PC-3 (cell line): ENCODE results near the gene ANKUB1.

Experiments used
- CTCF ChIP-seq: fragments of 300-600 bp; sonication (generic); conservative IDR thresholded peaks from 2 replicates; pipeline ENCODE4 v1.5.1; 2017; ENCODE audit warnings: antibody characterized with exemption, low read depth, mild to moderate bottlenecking, low read length
- EZH2 ChIP-seq: fragments of 300-600 bp; sonication (generic); IDR thresholded peaks from one replicate; pipeline ENCODE4 v1.6.1; 2017; ENCODE audit warnings: antibody characterized with exemption, mild to moderate bottlenecking, low read length; ENCODE audit not compliant: unreplicated experiment
- EZH2phosphoT487 ChIP-seq: fragments of 300-600 bp; sonication (generic); IDR thresholded peaks from 2 replicates; pipeline ENCODE4 v1.6.1; 2018; ENCODE audit warnings: mild to moderate bottlenecking, antibody characterized with exemption, low read length, borderline replicate concordance

GRCh38 chr3:149732234-149732633 lies 60.1 kb downstream of the ANKUB1 start:
- TF ChIP-seq EZH2phosphoT487 = no peak
- TF ChIP-seq CTCF = no peak
- no peak for TF ChIP-seq EZH2
